GM06990 (cell line): ENCODE measurements around the gene B4GALNT3.

ENCODE experiments used
- DNase-seq: peaks from one replicate; pipeline ENCODE4 v3.0.0-alpha.2; 2011; ENCODE audit not compliant: insufficient read length; ENCODE audit errors: extremely low read depth
- H3K27me3 ChIP-seq: replicated peaks from 2 replicates; pipeline ENCODE4 v1.6.0; 2011; ENCODE audit warnings: low read length; ENCODE audit not compliant: control insufficient read depth, insufficient read depth
- H3K36me3 ChIP-seq: 2 replicates; pipeline ENCODE4 v1.5.1; 2011; ENCODE audit warnings: low read length; ENCODE audit not compliant: control insufficient read depth, insufficient read depth
- H3K4me3 ChIP-seq: replicated peaks from 2 replicates; pipeline ENCODE4 v1.5.1; 2011; ENCODE audit warnings: low read depth, mild to moderate bottlenecking, control low read depth, low read length
- CTCF ChIP-seq: IDR thresholded peaks from 2 replicates; pipeline ENCODE4 v1.5.1; 2011; ENCODE audit warnings: low read length, control low read depth, mild to moderate bottlenecking, inconsistent platforms; ENCODE audit not compliant: insufficient read depth, poor library complexity, severe bottlenecking

The B4GALNT3 gene

GRCh38 chr12:579420-580110 lies 119.8 kb downstream of the B4GALNT3 start:
- H3K36me3 ChIP-seq: no peaks in the 10 kb centered on the region
- no peak overlapping the region for H3K4me3 ChIP-seq
- DNase-seq: no peak
- H3K27me3 ChIP-seq: no peaks in the 10 kb centered on the region
- TF ChIP-seq CTCF: no peak

DNA sequence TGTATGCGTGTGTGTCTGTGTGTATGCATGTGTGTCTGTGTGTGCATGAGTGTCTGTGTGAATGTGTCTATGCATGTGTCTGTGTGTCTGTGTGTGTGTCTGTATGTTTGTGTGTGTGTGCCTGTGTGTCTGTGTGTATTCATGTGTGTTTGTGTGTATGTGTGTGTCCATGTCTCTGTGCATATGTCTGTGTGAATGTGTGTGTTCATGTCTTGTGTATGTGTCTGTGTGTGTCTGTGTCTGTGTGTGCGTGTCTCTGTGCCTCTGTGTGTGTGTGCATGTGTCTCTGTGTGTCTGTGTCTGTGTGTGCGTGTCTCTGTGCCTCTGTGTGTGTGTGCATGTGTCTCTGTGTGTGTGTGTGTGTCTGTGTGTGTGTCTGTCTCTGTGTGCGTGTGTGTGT lies 121.1 kb downstream of the B4GALNT3 start:
- DNase-seq: no peak
- TF ChIP-seq CTCF: no peak
- H3K27me3 ChIP-seq: no peaks in the 10 kb centered on the region
- H3K4me3 ChIP-seq: no peak overlapping the region
- no peaks in the 10 kb centered on the region for H3K36me3 ChIP-seq

DNA sequence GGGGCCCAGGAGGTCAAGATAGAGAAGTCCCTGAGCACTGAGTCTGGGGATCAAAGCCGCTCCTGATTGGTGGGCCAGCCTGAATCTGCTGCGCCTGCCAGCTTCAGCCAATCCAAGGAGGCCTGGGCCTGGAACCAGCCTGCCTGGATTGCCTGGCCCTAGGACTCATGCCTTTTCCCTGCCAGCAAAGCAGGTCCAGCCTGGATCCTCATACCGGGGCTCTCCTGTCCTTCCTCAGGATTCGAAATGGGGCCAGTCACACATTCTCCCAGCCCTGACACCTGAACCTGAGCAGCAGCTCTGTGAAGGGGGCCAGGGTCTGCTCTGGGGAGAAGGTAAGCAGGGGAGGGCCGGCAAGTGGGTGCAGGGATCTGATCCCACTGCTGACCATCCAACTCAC lies 121.6 kb downstream of the B4GALNT3 start:
- Histone ChIP-seq H3K4me3 (no peak overlapping the region), H3K36me3 (no peaks in the 10 kb centered on the region), H3K27me3 (no peaks in the 10 kb centered on the region)
- TF ChIP-seq CTCF: no peak
- DNase-seq: no peak

DNA sequence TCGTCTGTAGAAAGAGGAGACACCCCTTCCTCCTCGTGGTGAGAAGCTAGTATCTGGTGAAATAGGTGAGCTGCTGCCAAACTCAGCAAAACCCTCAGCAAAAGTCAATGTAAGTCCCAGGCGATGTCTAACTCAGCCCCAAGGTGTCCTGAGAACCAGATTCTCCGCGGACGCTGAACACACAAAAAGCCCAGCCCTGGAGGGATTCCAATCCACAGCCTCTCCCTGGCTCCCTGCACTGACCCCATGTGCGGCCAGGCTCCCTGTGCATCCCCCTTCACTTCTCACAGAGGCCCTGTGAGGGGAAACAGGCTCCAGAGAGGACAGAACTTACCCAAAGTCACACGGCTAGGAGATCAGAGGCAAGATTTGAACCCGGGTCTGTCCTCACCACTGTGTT lies 122.0 kb downstream of the B4GALNT3 start:
- Histone ChIP-seq H3K27me3 (no peaks in the 10 kb centered on the region), H3K36me3 (no peaks in the 10 kb centered on the region), H3K4me3 (no peak overlapping the region)
- no peak for TF ChIP-seq CTCF
- no peak for DNase-seq

DNA sequence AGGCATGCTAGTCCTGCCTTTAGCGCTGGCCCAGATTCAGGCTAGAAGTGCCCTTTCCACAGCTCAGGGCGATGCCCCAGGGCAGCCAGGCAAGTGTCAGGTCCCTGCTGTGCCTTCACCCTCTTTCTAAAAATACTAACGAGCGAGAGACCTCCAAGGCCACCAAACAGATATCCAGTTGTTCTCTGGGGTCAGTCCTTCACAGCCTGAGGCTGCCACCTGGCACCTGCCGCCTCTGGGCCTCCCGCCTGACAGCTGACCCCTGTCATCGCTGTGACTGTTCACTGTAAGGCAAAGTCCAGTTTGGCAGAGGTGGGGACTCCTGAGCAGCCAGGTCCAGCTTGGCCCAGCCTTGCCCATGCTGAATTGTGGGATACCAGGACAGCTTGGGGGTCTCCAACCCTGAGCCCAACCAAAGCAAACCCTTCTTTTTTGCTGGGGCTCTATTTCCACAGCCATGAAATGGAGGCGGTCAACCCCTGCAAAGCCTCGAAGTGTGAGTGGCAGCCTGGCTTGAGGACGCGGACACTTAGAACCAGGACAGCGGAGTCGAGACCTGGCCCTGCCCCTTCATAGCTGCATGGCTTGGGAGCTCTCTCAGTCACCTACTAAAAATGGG lies 123.6 kb downstream of the B4GALNT3 start:
- DNase-seq: no peak
- H3K27me3 ChIP-seq: no peaks in the 10 kb centered on the region
- no peak for TF ChIP-seq CTCF
- H3K36me3 ChIP-seq: no peaks in the 10 kb centered on the region
- H3K4me3 ChIP-seq: no peak overlapping the region
